Mucosa of rectum (tissue), 2 donors: Measurements from ENCODE around the gene NID1.

ENCODE experiments used
- H3K27ac ChIP-seq, 2 donors: one replicate each; pipeline ENCODE4 v1.7.0; 2013; ENCODE audit warnings: inconsistent platforms in 2 of 2, low read depth in 2 of 2, low read length in 2 of 2
- H3K27me3 ChIP-seq, 2 donors: one replicate each; pipeline ENCODE4 v1.7.0; 2013; ENCODE audit warnings: low read length in 2 of 2; ENCODE audit not compliant: control insufficient read depth in 2 of 2, insufficient read depth in 2 of 2
- H3K36me3 ChIP-seq, 2 donors: one replicate each; pipeline ENCODE4 v1.7.0; 2013; ENCODE audit warnings: low read length in 2 of 2; ENCODE audit not compliant: control insufficient read depth in 2 of 2, insufficient read depth in 2 of 2
- H3K4me1 ChIP-seq, 2 donors: one replicate each; pipeline ENCODE4 v1.7.0; 2013; ENCODE audit warnings: low read length in 2 of 2, mild to moderate bottlenecking in 1 of 2; ENCODE audit not compliant: control insufficient read depth in 2 of 2, insufficient read depth in 2 of 2
- H3K4me3 ChIP-seq, 2 donors: one replicate each; pipeline ENCODE4 v1.7.0; 2013; ENCODE audit warnings: low read length in 2 of 2
- H3K9ac ChIP-seq, 2 donors: one replicate each; pipeline ENCODE4 v1.7.0; 2013; ENCODE audit warnings: low read length in 2 of 2, low read depth in 1 of 2, mild to moderate bottlenecking in 1 of 2
- H3K9me3 ChIP-seq, 2 donors: one replicate each; pipeline ENCODE4 v1.7.0; 2013; ENCODE audit warnings: low read length in 2 of 2; ENCODE audit not compliant: control insufficient read depth in 2 of 2
- donor health status: healthy.
- donor health status: Normal muscosa, but diverticular disease.

The NID1 gene

GRCh38 chr1:235992868-235993267, 72.0 kb downstream of the NID1 start:
- H3K4me1 ChIP-seq = no peaks in the 10 kb centered on the region
- H3K36me3 ChIP-seq = peaks cover 0 to 8% of the 10 kb centered on the region in 2 donors
- H3K27me3 ChIP-seq = no peaks in the 10 kb centered on the region
- no peak overlapping the region for H3K4me3 ChIP-seq
- H3K9me3 ChIP-seq = no peaks in the 10 kb centered on the region
- H3K9ac ChIP-seq = no peak overlapping the region
- no peak overlapping the region for H3K27ac ChIP-seq

GRCh38 chr1:235992346-235992745, 72.5 kb downstream of the NID1 start:
- Histone ChIP-seq H3K36me3 (peaks cover 0 to 8% of the 10 kb centered on the region in 2 donors), H3K4me1 (no peaks in the 10 kb centered on the region), H3K9me3 (no peaks in the 10 kb centered on the region), H3K27me3 (no peaks in the 10 kb centered on the region), H3K4me3 (no peak overlapping the region), H3K27ac (no peak overlapping the region), H3K9ac (no peak overlapping the region)

DNA sequence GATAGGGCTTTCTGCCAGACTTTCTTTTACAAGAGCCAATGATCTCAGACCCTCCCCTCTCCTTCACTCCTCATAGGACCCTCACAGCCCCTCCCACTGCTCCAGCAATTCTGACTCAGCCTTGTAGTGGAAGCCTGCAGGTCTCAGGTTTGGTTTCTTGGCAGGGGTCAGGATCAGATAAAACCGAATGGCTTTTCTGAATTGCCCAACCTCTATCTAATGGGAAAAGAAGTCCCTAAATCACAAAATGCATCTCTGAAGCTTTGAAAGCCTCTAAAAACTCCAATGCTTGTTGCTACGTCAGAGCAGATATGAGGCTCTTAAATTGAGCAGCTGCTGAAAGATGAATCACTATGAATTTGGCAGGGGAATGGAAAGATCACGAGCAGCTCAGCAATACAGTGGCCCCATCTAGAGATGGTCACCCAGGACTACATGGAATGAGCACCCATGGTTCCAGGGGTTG, 74.5 kb downstream of the NID1 start:
- no peak overlapping the region for H3K4me3 ChIP-seq
- no peaks in the 10 kb centered on the region for H3K27me3 ChIP-seq
- peaks cover 0 to 8% of the 10 kb centered on the region in 2 donors for H3K36me3 ChIP-seq
- H3K9ac ChIP-seq = no peak overlapping the region
- H3K9me3 ChIP-seq = no peaks in the 10 kb centered on the region
- H3K27ac ChIP-seq = no peak overlapping the region
- no peaks in the 10 kb centered on the region for H3K4me1 ChIP-seq

DNA sequence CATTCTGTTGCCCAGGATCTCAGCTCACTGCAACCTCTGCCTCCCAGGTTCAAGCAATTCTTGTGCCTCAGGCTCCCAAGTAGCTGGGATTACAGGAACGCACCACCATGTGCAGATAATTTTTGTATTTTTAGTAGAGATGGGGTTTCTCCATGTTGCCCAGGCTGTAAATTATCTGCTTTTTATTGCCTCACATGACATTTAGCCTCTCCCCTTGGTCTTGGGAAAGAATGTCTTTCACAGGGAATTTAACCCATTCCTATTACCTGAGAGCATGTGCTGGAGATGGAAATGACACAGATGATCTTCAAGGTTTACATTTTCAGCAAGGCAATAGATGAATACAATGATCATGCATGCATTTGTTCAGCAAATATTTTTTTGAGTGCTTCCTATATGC, 75.8 kb downstream of the NID1 start:
- Histone ChIP-seq H3K4me3 (no peak overlapping the region), H3K36me3 (peaks cover 0 to 8% of the 10 kb centered on the region in 2 donors), H3K27ac (no peak overlapping the region), H3K27me3 (no peaks in the 10 kb centered on the region), H3K9ac (no peak overlapping the region), H3K9me3 (no peaks in the 10 kb centered on the region), H3K4me1 (no peaks in the 10 kb centered on the region)

DNA sequence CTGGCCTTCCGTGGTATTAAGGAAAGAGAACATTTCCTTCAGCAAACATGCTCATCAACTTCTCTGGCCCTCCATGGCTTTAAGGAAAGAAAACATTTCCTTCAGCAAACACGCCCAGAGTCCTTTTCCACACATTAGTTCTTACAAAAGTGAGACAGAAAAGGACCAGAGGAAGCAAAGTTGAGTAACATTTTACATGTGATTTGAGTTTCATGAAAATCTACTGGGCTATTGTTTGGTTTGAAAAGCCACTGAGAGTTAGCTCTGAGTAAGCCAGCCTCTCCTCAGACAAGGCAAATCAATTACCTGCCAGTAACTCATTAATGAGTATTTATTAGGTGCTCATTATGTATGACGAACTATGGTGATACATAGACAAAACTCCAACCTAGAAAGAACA, 78.0 kb downstream of the NID1 start:
- Histone ChIP-seq H3K36me3 (peaks cover 0 to 5% of the 10 kb centered on the region in 2 donors), H3K9ac (no peak overlapping the region), H3K9me3 (no peaks in the 10 kb centered on the region), H3K27ac (no peak overlapping the region), H3K4me1 (no peaks in the 10 kb centered on the region), H3K4me3 (no peak overlapping the region), H3K27me3 (no peaks in the 10 kb centered on the region)

GRCh38 chr1:235984041-235984825, 80.7 kb downstream of the NID1 start:
- Histone ChIP-seq H3K36me3 (peaks cover 1 to 5% of the 10 kb centered on the region in 2 donors), H3K27me3 (no peaks in the 10 kb centered on the region), H3K4me1 (no peaks in the 10 kb centered on the region), H3K9me3 (no peaks in the 10 kb centered on the region), H3K27ac (peak overlapping the region; percentile 39 to 57), H3K9ac (no peak overlapping the region), H3K4me3 (no peak overlapping the region)

DNA sequence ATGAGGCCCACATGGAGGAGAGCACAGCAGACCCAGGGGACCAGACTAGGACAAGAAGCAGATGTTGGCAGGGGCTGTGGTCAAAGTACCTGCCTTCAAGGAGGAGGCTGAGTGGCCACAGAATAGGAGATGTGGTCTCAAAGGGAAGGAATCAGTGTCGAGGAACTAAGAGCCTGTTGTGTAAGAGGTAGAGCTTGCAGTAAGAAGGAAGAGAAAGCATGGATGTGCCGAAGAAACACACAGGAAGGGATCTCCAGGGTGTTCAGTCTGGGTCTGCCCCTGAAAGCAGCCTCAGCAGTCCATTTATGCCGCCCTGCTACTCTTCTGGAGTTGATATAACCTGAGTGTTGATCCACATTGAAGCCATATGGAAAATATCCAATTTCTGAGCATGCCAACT, 83.9 kb downstream of the NID1 start:
- Histone ChIP-seq H3K36me3 (peaks cover 7 to 11% of the 10 kb centered on the region in 2 donors), H3K4me3 (no peak overlapping the region), H3K27ac (no peak overlapping the region), H3K27me3 (no peaks in the 10 kb centered on the region), H3K9me3 (no peaks in the 10 kb centered on the region), H3K9ac (no peak overlapping the region), H3K4me1 (no peaks in the 10 kb centered on the region)

GRCh38 chr1:235979716-235980333, 85.1 kb downstream of the NID1 start:
- Histone ChIP-seq H3K36me3 (peaks cover 7 to 11% of the 10 kb centered on the region in 2 donors), H3K27ac (no peak overlapping the region)

GRCh38 chr1:235979176-235979575, 85.7 kb downstream of the NID1 start:
- no peaks in the 10 kb centered on the region for H3K27me3 ChIP-seq
- H3K36me3 ChIP-seq = peaks cover 7 to 11% of the 10 kb centered on the region in 2 donors
- H3K9ac ChIP-seq = no peak overlapping the region
- H3K9me3 ChIP-seq = no peaks in the 10 kb centered on the region
- no peaks in the 10 kb centered on the region for H3K4me1 ChIP-seq
- no peak overlapping the region for H3K27ac ChIP-seq
- no peak overlapping the region for H3K4me3 ChIP-seq

More at GRCh38 chr1:235979716-235980333, 85.1 kb downstream of the NID1 start:
- Histone ChIP-seq H3K4me1 (no peaks in the 10 kb centered on the region), H3K4me3 (no peak overlapping the region), H3K27me3 (no peaks in the 10 kb centered on the region), H3K9me3 (no peaks in the 10 kb centered on the region), H3K9ac (no peak overlapping the region)

DNA sequence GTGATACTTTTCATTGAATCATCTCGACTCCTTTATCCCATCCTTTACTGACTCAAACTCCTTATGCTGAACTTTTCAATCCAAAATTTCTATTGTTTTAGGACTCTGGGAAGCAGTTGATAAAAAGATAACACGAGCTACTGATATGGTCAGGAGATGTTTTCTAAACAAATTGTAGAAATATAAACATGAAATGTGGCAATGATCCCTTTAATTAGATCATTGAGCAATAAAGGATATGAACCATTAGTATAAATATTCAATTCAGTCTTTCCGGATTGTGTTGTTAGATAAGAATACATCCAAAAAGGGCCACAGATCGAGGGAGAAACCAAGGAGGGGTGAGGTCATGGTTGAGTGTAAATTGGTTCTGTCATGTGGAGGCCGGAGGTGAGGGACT, 88.4 kb downstream of the NID1 start:
- peaks cover 7 to 11% of the 10 kb centered on the region in 2 donors for H3K36me3 ChIP-seq

More for the DNA sequence above, 88.4 kb downstream of the NID1 start:
- Histone ChIP-seq H3K9ac (no peak overlapping the region), H3K4me1 (peaks cover 5 to 11% of the 10 kb centered on the region in 2 donors), H3K27ac (no peak overlapping the region), H3K27me3 (no peaks in the 10 kb centered on the region), H3K4me3 (no peak overlapping the region), H3K9me3 (no peaks in the 10 kb centered on the region)
